Activated CD4-positive, alpha-beta T cell treated with anti-CD3 and anti-CD28 coated beads, Interleukin-2, amount 50 U/mL, for 1 hour (primary cell): ENCODE results near the gene DNAL1.
"Not testable (repeated sequence)": the region's sequence is repeated elsewhere in the genome, so short reads cannot be mapped to it uniquely, and the experiment has no call there.

Experiments
- DNase-seq: peaks from one replicate; pipeline ENCODE4 v3.0.0-alpha.2; 2020

Gene DNAL1

DNA sequence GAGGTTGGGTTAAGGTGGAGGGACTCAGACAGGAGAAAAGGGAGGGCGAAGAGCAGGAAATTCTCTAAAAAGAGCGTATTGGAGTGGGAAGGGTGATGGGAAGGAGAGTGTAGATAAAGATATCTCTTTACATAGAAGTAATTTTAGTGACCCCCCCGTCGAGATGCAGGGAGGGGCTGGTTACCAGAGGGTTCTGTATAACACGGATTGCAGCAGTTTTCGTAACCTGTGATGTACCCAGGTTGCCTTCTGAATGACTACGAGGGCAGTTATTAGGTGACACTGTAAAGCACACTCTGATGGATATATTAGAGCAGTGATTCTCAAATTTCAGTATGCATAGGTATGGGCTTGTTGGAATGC lies 443 bp downstream of the DNAL1 start:
- no peak for DNase-seq

DNA sequence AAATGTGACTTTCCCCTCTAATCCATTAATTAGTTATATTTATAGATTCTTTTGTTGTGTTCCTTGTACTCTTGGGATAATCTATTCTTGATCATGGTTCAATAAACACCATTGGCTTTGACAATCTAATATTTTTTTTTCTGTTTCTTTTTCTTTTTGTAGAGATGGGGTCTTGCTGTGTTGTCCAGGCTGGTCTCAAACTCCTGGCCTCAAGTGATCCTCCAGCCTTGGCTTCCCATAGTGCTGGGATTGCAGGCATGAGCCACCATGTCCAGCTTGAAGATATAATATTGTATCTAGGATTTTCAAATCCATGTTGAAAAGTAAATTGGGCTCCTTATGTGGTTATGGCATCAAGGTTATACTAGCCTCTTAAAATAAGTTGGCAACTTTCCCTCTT lies 6.2 kb downstream of the DNAL1 start:
- no peak for DNase-seq

DNA sequence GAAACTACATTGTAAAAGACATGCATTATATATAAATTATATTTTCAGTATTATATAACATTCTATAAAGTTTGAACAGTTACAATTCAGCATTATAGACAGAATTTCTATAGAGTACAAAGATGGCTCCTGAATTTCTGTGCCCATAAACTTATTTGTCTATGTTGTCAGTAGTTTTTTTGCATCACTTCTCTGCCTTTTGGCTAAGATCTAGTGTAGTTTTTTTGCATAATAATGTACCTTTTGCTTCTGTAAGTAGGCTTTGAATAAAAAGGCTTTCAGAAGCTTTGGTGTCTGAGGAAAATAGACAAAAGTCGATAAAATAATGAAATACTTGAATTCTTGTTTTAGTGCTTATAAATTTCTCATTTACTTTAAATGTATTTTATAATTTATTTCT lies 11.1 kb downstream of the DNAL1 start:
- DNase-seq: no peak

DNA sequence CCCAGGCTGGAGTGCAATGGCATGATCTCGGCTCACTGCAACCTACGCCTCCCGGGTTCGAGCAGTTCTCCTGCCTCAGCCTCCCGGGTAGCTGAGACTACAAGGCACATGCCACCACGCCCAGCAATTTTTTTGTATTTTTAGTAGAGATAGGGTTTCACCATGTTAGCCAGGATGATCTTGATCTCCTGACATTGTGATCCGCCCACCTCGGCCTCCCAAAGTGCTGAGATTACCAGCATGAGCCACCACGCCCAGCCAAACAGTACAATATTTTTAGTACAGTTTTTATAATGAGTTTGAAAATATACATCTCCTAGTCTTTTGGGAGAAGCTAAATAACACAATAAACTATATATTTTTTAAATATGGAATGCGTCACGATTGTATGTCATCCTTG lies 14.4 kb downstream of the DNAL1 start:
- not testable (repeated sequence) for DNase-seq

DNA sequence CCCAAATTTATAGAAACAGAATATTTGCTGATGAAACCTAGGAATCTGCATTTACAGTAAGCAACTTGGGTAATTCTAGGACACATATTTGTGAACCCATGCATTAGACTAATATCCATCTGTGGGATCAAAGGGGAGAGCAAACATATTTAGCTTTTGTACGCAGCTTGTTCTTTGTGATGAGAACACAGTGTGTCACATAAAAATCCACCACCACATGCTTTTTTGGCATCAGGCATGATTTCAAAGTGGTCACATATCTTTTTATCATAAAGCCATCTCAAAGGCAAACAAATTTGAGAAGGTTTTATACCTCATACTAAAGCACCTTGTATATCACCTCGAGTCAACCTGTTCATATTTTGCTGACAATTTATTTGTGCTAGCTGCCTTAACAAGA lies 15.7 kb downstream of the DNAL1 start:
- DNase-seq: no peak

- no peak for DNase-seq
Measured at GRCh38 chr14:73661872-73662271, 17.1 kb downstream of the DNAL1 start.

DNA sequence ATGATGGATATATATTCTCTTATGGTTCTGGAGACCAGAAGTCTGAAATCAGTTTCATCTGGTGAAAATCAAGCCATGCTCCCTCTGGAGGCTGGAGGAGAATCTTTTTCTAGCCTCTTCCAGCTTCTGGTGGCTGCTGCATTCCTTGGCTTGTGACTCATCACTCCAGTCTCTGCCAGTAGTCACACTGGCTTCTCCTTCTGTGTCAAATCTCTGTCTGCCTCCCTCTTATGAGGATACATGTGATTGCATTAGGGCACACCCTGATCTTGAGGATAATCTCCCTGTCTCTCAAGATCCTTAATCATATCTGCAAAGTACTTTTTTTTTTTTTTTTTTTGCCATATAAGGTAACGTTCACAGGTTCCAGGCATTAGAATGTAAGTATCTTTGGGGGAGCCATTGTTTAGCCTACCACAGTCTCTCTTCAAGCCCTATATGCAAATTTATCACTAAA lies 17.7 kb downstream of the DNAL1 start:
- no peak for DNase-seq

- DNase-seq: no peak
Measured at GRCh38 chr14:73663548-73664212, 18.9 kb downstream of the DNAL1 start.

GRCh38 chr14:73665130-73665529 lies 20.3 kb downstream of the DNAL1 start:
- no peak for DNase-seq

GRCh38 chr14:73666583-73666982 lies 21.8 kb downstream of the DNAL1 start:
- no peak for DNase-seq

GRCh38 chr14:73667854-73668253 lies 23.1 kb downstream of the DNAL1 start:
- no peak for DNase-seq

DNA sequence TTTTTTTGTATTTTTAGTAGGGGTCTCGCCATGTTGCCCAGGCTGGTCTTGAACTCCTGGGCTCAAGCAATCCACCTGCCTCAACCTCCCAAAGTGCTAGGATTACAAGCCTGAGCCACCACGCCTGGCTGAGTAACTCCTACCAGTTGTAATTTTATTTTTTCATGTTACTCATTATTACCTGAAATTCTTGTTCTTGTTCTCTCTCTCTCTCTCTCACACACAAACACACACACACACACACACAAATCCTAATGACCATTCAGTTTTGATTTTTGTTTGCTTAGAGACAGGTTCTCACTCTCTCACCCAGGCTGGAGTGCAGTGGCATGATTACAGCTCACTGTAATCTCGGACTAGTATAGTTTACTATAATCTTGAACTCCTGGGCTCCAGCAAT lies 30.2 kb downstream of the DNAL1 start:
- DNase-seq: no peak

DNA sequence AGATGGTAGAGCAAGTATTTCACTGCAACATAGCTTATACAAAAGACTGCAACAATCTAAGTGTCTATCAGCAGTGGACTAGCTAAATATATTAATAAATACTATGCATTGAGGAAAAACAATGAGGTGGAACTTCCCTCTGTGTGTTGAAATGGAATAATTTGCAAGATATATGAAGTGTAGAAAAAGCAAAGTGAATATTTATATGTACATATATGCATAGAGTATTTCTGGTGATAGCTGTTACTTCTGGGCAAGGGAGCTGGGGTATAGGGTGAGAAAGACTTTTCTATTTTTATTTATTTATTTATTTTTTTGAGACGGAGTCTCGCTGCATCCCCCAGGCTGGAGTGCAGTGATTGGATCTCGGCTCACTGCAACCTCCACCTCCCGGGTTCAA lies 33.9 kb downstream of the DNAL1 start:
- DNase-seq: no peak

DNA sequence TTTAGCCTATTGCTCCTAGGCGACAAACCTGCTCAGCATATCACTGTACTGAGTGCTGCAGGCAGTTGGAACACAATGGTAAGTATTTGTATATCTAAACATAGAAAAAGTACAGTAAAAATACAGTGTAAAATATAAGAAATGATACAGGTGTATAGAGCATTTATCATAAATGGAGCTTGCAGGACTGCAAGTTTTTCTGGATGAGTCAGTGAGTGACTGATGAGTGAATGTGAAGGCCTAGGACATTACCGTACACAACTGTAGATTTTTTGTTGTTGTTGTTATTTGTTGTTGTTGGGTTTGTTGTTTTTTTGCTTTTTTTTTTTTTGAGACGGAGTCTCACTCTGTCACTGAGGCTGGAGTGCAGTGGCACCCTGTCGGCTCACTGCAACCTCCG lies 36.0 kb downstream of the DNAL1 start:
- DNase-seq: no peak

DNA sequence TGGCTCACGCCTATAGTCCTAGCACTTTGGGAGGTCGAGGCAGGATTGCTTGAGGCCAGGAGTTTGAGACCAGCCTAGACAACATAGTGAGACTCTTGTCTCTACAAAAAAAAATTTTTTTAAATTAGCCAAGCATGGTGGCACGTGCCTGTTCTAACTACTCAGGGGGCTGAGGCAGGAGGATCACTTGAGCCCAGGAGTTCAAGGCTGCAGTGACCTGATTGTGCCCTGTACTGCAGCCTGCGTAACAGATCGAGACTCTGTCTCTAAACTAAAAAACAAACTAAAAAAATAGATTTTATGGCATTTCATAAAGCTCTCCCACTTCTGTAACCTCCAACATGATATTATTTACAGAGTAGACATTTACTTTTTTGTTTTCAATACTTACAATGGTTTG lies 39.8 kb downstream of the DNAL1 start:
- no peak for DNase-seq

GRCh38 chr14:73685328-73685727 lies 40.5 kb downstream of the DNAL1 start:
- DNase-seq: no peak

DNA sequence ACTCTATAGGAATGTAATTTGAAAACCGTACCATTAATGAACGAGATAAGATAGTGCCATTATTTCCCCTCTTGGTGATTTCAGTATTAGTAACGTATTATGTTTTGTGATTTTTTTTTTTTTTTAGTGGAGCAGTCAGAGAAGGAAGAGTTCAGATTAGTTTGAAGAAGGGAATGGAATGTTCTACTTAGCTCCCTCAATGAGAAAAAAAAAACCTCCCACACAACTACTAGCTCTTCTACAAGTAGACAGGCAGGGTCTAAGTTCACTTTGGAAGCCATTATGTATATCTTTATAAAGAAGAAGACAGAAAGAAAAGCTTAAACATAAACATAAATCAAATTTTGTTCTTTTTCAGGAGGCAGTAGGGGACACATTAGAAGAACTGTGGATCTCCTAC lies 42.1 kb downstream of the DNAL1 start:
- no peak for DNase-seq

GRCh38 chr14:73694083-73694482 lies 49.3 kb downstream of the DNAL1 start:
- DNase-seq: no peak

- no peak for DNase-seq
Measured at GRCh38 chr14:73695082-73695481, 50.3 kb downstream of the DNAL1 start.

GRCh38 chr14:73695997-73696396 lies 51.2 kb downstream of the DNAL1 start:
- no peak for DNase-seq

- no peak for DNase-seq
Measured at GRCh38 chr14:73696466-73697400, 51.9 kb downstream of the DNAL1 start.

GRCh38 chr14:73700325-73700724 lies 55.5 kb downstream of the DNAL1 start:
- no peak for DNase-seq

GRCh38 chr14:73708076-73708475 lies 63.3 kb downstream of the DNAL1 start:
- not testable (repeated sequence) for DNase-seq

- no peak for DNase-seq
Measured at GRCh38 chr14:73709904-73710469, 65.2 kb downstream of the DNAL1 start.
